ENCODE measurements around the gene GPSM3. TPM values are rescaled to one million over a fixed set of nuclear protein-coding genes. Genes with fewer than 3 reads are reported as not detected.

GPSM3 gene
- total and polyA plus RNA-seq, 2 experiments from 2014 or later = 4.7 to 5.9 TPM

DNA sequence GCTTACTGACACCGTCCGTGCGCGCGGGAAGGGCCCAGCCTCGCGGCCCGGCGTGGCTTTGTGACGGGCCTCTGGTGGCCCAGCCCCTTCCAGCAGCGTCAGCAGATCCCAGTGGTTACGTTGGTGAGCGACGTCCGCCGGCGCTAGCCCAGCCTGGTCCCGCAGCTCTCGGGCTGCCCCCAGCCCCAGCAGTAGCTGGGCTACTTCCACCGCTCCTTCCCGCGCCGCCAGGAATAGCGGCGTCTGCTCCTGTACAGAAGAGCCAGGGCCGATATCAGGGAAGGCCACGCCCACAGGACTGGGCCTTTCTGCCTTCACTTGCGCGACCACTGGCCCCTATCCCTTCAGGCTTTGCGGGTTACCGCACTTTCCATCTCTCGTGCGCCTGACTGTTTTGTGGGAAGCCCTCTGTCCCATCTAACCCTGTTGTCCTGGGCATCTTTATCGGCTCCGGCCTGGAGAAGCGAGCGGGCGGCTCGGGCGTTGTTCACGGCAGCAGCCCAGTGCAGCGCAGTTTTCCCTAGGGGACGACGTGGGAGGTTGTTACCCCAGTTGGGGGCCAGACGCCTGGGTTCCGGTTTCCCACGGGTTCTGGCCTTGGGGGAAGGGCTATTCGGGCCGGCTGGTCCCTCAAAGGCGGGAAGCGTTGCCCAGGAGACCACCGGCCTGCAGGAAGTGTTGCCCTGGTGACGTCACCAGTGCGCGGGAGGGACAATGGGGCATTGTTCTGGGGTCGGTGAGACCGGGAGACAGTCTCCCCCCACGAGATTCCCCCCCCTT is 3.6 kb upstream of the GPSM3 start:
- Histone ChIP-seq H3K9me2 (ENCODE audit: insufficient read depth) (no peaks in the 10 kb centered on the region), H3K36me3 (ENCODE audit: insufficient read depth) (no peaks in the 10 kb centered on the region), H2AFZ (peak overlapping the region; percentile 86; the same call in 1 of the 2 replicates), H3K27ac (ENCODE audit: low read depth) (peak overlapping the region; percentile 100), H3K79me2 (replicated peaks; ENCODE audit: insufficient read depth) (no peaks in the 10 kb centered on the region), H4K20me1 (replicated peaks; ENCODE audit: insufficient read depth) (no peaks in the 10 kb centered on the region), H3K27me3 (ENCODE audit: insufficient read depth) (no peaks in the 10 kb centered on the region), H3K4me3 (peak overlapping the region; percentile 99), H3F3A (replicated peaks; ENCODE audit: low read depth) (peaks cover 18% of the 10 kb centered on the region), H3K4me2 (peak overlapping the region; percentile 100), H3K4me1 (ENCODE audit: insufficient read depth) (peaks cover 48% of the 10 kb centered on the region)
- Mint-ChIP-seq H3K36me3 (ENCODE audit: low read depth) (no peaks in the 10 kb centered on the region), H3K9me3 (no peaks in the 10 kb centered on the region; the same call in 2 of the 3 replicates), H3K27ac (peak overlapping the region; percentile 100), H3K27me3 (ENCODE audit: insufficient read depth, low read depth, poor library complexity) (peaks cover 13% of the 10 kb centered on the region), H3K4me3 (peak overlapping the region; percentile 95), H3K4me1 (peaks cover 51% of the 10 kb centered on the region)
- ATAC-seq (peak; percentile 74), DNase-seq (ENCODE audit: low spot score) (peak; percentile 97)
- TF ChIP-seq POLR2AphosphoS5 (IDR thresholded peaks at IDR 0.05; ENCODE audit: low read depth) = peak; percentile 53
- TF ChIP-seq JUNB (IDR thresholded peaks at IDR 0.05; ENCODE audit: unreplicated experiment) = no peak
- TF ChIP-seq ETS1 (IDR thresholded peaks at IDR 0.05) = 0 out of 2 replicates have a peak, but pooled peaks have one; percentile 45
- peak; percentile 98 for TF ChIP-seq CREB1 (CRISPR knock-in tag; IDR thresholded peaks at IDR 0.05; ENCODE audit: low read depth)

DNA sequence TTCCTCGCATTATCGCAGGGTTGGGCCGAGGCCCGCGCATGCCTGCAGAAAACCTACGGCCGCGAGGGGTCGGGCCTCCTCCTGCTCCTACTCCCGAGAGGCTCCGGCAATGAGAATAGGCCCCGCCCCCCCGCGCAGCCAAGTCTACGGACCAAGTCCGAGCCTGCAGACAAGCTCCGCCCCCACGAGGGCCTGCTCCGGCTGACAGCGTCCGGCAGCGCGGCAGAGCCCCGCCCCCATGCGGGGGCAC is 3.1 kb upstream of the GPSM3 start:
- Mint-ChIP-seq H3K36me3 (ENCODE audit: low read depth) (no peaks in the 10 kb centered on the region), H3K27ac (no peak overlapping the region; the same call in 1 of the 2 replicates), H3K4me3 (peak overlapping the region; percentile 95), H3K9me3 (no peaks in the 10 kb centered on the region; the same call in 2 of the 3 replicates), H3K27me3 (ENCODE audit: insufficient read depth, low read depth, poor library complexity) (peaks cover 13% of the 10 kb centered on the region), H3K4me1 (peaks cover 53% of the 10 kb centered on the region)
- Histone ChIP-seq H3K36me3 (ENCODE audit: insufficient read depth) (no peaks in the 10 kb centered on the region), H3F3A (replicated peaks; ENCODE audit: low read depth) (peaks cover 21% of the 10 kb centered on the region), H3K79me2 (replicated peaks; ENCODE audit: insufficient read depth) (no peaks in the 10 kb centered on the region), H3K4me3 (peak overlapping the region; percentile 99; the same call in 1 of the 2 replicates), H3K4me2 (no peak overlapping the region; the same call in 1 of the 2 replicates), H3K4me1 (ENCODE audit: insufficient read depth) (peaks cover 52% of the 10 kb centered on the region), H2AFZ (no peak overlapping the region), H3K9me2 (ENCODE audit: insufficient read depth) (no peaks in the 10 kb centered on the region), H3K27me3 (ENCODE audit: insufficient read depth) (no peaks in the 10 kb centered on the region), H3K27ac (ENCODE audit: low read depth) (0 out of 2 replicates have a peak overlapping the region, but pooled peaks have one; percentile 100), H4K20me1 (replicated peaks; ENCODE audit: insufficient read depth) (no peaks in the 10 kb centered on the region)
- DNase-seq (ENCODE audit: low spot score) (peak; percentile 100), ATAC-seq (no peak)
- TF ChIP-seq, protein P1, sequence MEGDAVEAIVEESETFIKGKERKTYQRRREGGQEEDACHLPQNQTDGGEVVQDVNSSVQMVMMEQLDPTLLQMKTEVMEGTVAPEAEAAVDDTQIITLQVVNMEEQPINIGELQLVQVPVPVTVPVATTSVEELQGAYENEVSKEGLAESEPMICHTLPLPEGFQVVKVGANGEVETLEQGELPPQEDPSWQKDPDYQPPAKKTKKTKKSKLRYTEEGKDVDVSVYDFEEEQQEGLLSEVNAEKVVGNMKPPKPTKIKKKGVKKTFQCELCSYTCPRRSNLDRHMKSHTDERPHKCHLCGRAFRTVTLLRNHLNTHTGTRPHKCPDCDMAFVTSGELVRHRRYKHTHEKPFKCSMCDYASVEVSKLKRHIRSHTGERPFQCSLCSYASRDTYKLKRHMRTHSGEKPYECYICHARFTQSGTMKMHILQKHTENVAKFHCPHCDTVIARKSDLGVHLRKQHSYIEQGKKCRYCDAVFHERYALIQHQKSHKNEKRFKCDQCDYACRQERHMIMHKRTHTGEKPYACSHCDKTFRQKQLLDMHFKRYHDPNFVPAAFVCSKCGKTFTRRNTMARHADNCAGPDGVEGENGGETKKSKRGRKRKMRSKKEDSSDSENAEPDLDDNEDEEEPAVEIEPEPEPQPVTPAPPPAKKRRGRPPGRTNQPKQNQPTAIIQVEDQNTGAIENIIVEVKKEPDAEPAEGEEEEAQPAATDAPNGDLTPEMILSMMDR (conservative IDR thresholded peaks at IDR 0.05; ENCODE audit: low read depth in 2 of 2) = peak in 1 of 2 experiments; percentile 44; a peak in 2 of 4 replicates
- no peak for TF ChIP-seq ZNF331 (CRISPR knock-in tag; IDR thresholded peaks at IDR 0.05; ENCODE audit: low read depth)
